ENCODE results near the gene COG7.

GRCh38 chr16:23378921-23379320 lies 74.1 kb downstream of the COG7 start:
- no peak for TF ChIP-seq POLR2A (IDR thresholded peaks at IDR 0.05)
- no peak for TF ChIP-seq CTCF (IDR thresholded peaks at IDR 0.05)
